Central memory CD4-positive, alpha-beta T cell (primary cell): ENCODE results near the gene HDAC4.

Experiments used
- DNase-seq: peaks from one replicate; pipeline ENCODE4 v3.0.0; 2022

The HDAC4 gene

GRCh38 chr2:239112127-239112774, 288.6 kb downstream of the HDAC4 start:
- DNase-seq = no peak

- no peak for DNase-seq
These were observed 289.3 kb downstream of the HDAC4 start for GRCh38 chr2:239111401-239112100.

GRCh38 chr2:239110595-239111048, 290.2 kb downstream of the HDAC4 start:
- DNase-seq = no peak

GRCh38 chr2:239109928-239110545, 290.8 kb downstream of the HDAC4 start:
- no peak for DNase-seq

- DNase-seq = no peak
These were observed 291.5 kb downstream of the HDAC4 start for GRCh38 chr2:239109041-239109927.

- DNase-seq = no peak
These were observed 292.4 kb downstream of the HDAC4 start for GRCh38 chr2:239108459-239108858.

- DNase-seq = no peak
These were observed 292.9 kb downstream of the HDAC4 start for GRCh38 chr2:239107936-239108335.

GRCh38 chr2:239106966-239107365, 293.9 kb downstream of the HDAC4 start:
- DNase-seq = no peak

GRCh38 chr2:239106314-239106908, 294.4 kb downstream of the HDAC4 start:
- no peak for DNase-seq

GRCh38 chr2:239105234-239105633, 295.6 kb downstream of the HDAC4 start:
- DNase-seq = no peak

GRCh38 chr2:239104800-239105199, 296.0 kb downstream of the HDAC4 start:
- DNase-seq = no peak

- DNase-seq = no peak
These were observed 297.4 kb downstream of the HDAC4 start for GRCh38 chr2:239103125-239104098.

- no peak for DNase-seq
These were observed 298.6 kb downstream of the HDAC4 start for GRCh38 chr2:239102266-239102665.

GRCh38 chr2:239101807-239102206, 299.0 kb downstream of the HDAC4 start:
- no peak for DNase-seq

GRCh38 chr2:239101071-239101470, 299.7 kb downstream of the HDAC4 start:
- DNase-seq = no peak

- no peak for DNase-seq
These were observed 301.3 kb downstream of the HDAC4 start for GRCh38 chr2:239099474-239099873.

- DNase-seq = no peak
These were observed 302.4 kb downstream of the HDAC4 start for GRCh38 chr2:239098288-239098970.

- DNase-seq = no peak
These were observed 303.5 kb downstream of the HDAC4 start for GRCh38 chr2:239097428-239097696.

- DNase-seq = no peak
These were observed 304.0 kb downstream of the HDAC4 start for GRCh38 chr2:239096676-239097427.

GRCh38 chr2:239095460-239096081, 305.2 kb downstream of the HDAC4 start:
- no peak for DNase-seq
